ENCODE data around the gene N4BP2L2.

N4BP2L2 gene

GRCh38 chr13:32446220-32446619, 92.4 kb downstream of the N4BP2L2 start:
- Histone ChIP-seq H4K91ac (ENCODE audit: low read length) (no peak overlapping the region), H3K18ac (ENCODE audit: low read depth in 1 of 2, low read length in 2 of 2) (no peak overlapping the region), H3K36me3 (ENCODE audit: control insufficient read depth in 1 of 2, insufficient read depth in 2 of 2, low read depth in 1 of 2, low read length in 2 of 2) (peaks cover 0 to 58% of the 10 kb centered on the region in 2 experiments), H3K4me1 (ENCODE audit: control insufficient read depth, insufficient read depth, low read depth, low read length) (no peaks in the 10 kb centered on the region), H3K23ac (ENCODE audit: low read length in 2 of 2) (no peak overlapping the region), H3K79me1 (replicated peaks; ENCODE audit: low read length, poor library complexity, severe bottlenecking) (no peaks in the 10 kb centered on the region), H3K4me2 (ENCODE audit: low read length, poor library complexity, severe bottlenecking) (no peak overlapping the region), H3K27ac (ENCODE audit: low read length, poor library complexity, severe bottlenecking) (no peak overlapping the region), H2AK5ac (ENCODE audit: low read length, severe bottlenecking) (no peak overlapping the region), H3K4ac (ENCODE audit: low read depth in 1 of 2, low read length in 2 of 2) (no peak overlapping the region), H2BK15ac (ENCODE audit: low read depth, poor library complexity, severe bottlenecking) (no peak overlapping the region), H2AFZ (ENCODE audit: low read depth, low read length) (no peak overlapping the region), H3K9me3 (ENCODE audit: control insufficient read depth, low read length) (no peaks in the 10 kb centered on the region), H2BK12ac (ENCODE audit: low read length in 2 of 2) (no peak overlapping the region), H2BK5ac (ENCODE audit: low read depth, low read length, poor library complexity, severe bottlenecking) (no peak overlapping the region), H2BK120ac (ENCODE audit: low read depth, low read length) (no peak overlapping the region), H3K27me3 (ENCODE audit: control insufficient read depth in 1 of 2, insufficient read depth in 1 of 2, low read length in 2 of 2) (no peaks in the 10 kb centered on the region), H4K8ac (ENCODE audit: low read length) (no peak overlapping the region), H3K4me3 (ENCODE audit: insufficient read depth in 1 of 2, low read depth in 1 of 2, low read length in 2 of 2) (no peak overlapping the region), H3K14ac (ENCODE audit: low read length in 2 of 2) (no peak overlapping the region), H3K9ac (ENCODE audit: low read length) (no peak overlapping the region)
- no peak for DNase-seq
- WGBS = 96% methylated on average over 3 of the region's 3 CpGs

- Histone ChIP-seq H2BK15ac (ENCODE audit: low read depth, poor library complexity, severe bottlenecking) (no peak overlapping the region), H2BK5ac (ENCODE audit: low read depth, low read length, poor library complexity, severe bottlenecking) (no peak overlapping the region), H2BK120ac (ENCODE audit: low read depth, low read length) (no peak overlapping the region), H4K91ac (ENCODE audit: low read length) (no peak overlapping the region), H3K4me3 (ENCODE audit: insufficient read depth in 1 of 2, low read depth in 1 of 2, low read length in 2 of 2) (no peak overlapping the region), H4K8ac (ENCODE audit: low read length) (no peak overlapping the region), H2AK5ac (ENCODE audit: low read length, severe bottlenecking) (no peak overlapping the region), H3K14ac (ENCODE audit: low read length in 2 of 2) (no peak overlapping the region), H3K79me1 (replicated peaks; ENCODE audit: low read length, poor library complexity, severe bottlenecking) (no peaks in the 10 kb centered on the region), H3K4ac (ENCODE audit: low read depth in 1 of 2, low read length in 2 of 2) (no peak overlapping the region), H3K4me2 (ENCODE audit: low read length, poor library complexity, severe bottlenecking) (no peak overlapping the region), H3K27me3 (ENCODE audit: control insufficient read depth in 1 of 2, insufficient read depth in 1 of 2, low read length in 2 of 2) (no peaks in the 10 kb centered on the region), H3K9me3 (ENCODE audit: control insufficient read depth, low read length) (no peaks in the 10 kb centered on the region), H2AFZ (ENCODE audit: low read depth, low read length) (no peak overlapping the region), H3K27ac (ENCODE audit: low read length, poor library complexity, severe bottlenecking) (no peak overlapping the region), H2BK12ac (ENCODE audit: low read length in 2 of 2) (no peak overlapping the region), H3K23ac (ENCODE audit: low read length in 2 of 2) (no peak overlapping the region), H3K9ac (ENCODE audit: low read length) (no peak overlapping the region), H3K36me3 (ENCODE audit: control insufficient read depth in 1 of 2, insufficient read depth in 2 of 2, low read depth in 1 of 2, low read length in 2 of 2) (peaks cover 0 to 59% of the 10 kb centered on the region in 2 experiments), H3K4me1 (ENCODE audit: control insufficient read depth, insufficient read depth, low read depth, low read length) (no peaks in the 10 kb centered on the region), H3K18ac (ENCODE audit: low read depth in 1 of 2, low read length in 2 of 2) (no peak overlapping the region)
- WGBS = 91% methylated on average over 1 of the region's 2 CpGs
- DNase-seq = no peak
These were observed 93.1 kb downstream of the N4BP2L2 start for GRCh38 chr13:32445461-32445860.

- Histone ChIP-seq H2AK5ac (ENCODE audit: low read length, severe bottlenecking) (no peak overlapping the region), H3K27me3 (ENCODE audit: control insufficient read depth in 1 of 2, insufficient read depth in 1 of 2, low read length in 2 of 2) (no peaks in the 10 kb centered on the region), H2BK15ac (ENCODE audit: low read depth, poor library complexity, severe bottlenecking) (no peak overlapping the region), H2BK120ac (ENCODE audit: low read depth, low read length) (no peak overlapping the region), H3K9ac (ENCODE audit: low read length) (no peak overlapping the region), H4K91ac (ENCODE audit: low read length) (no peak overlapping the region), H3K4me1 (ENCODE audit: control insufficient read depth, insufficient read depth, low read depth, low read length) (no peaks in the 10 kb centered on the region), H3K36me3 (ENCODE audit: control insufficient read depth in 1 of 2, insufficient read depth in 2 of 2, low read depth in 1 of 2, low read length in 2 of 2) (peaks cover 0 to 74% of the 10 kb centered on the region in 2 experiments), H2BK12ac (ENCODE audit: low read length in 2 of 2) (no peak overlapping the region), H3K14ac (ENCODE audit: low read length in 2 of 2) (no peak overlapping the region), H3K18ac (ENCODE audit: low read depth in 1 of 2, low read length in 2 of 2) (no peak overlapping the region), H3K9me3 (ENCODE audit: control insufficient read depth, low read length) (no peaks in the 10 kb centered on the region), H3K23ac (ENCODE audit: low read length in 2 of 2) (no peak overlapping the region), H3K27ac (ENCODE audit: low read length, poor library complexity, severe bottlenecking) (no peak overlapping the region), H3K4me3 (ENCODE audit: insufficient read depth in 1 of 2, low read depth in 1 of 2, low read length in 2 of 2) (no peak overlapping the region), H2BK5ac (ENCODE audit: low read depth, low read length, poor library complexity, severe bottlenecking) (no peak overlapping the region), H2AFZ (ENCODE audit: low read depth, low read length) (no peak overlapping the region), H3K4ac (ENCODE audit: low read depth in 1 of 2, low read length in 2 of 2) (no peak overlapping the region), H3K79me1 (replicated peaks; ENCODE audit: low read length, poor library complexity, severe bottlenecking) (no peaks in the 10 kb centered on the region), H4K8ac (ENCODE audit: low read length) (no peak overlapping the region), H3K4me2 (ENCODE audit: low read length, poor library complexity, severe bottlenecking) (no peak overlapping the region)
- DNase-seq = peak; percentile 33
- 87% methylated on average over 2 of the region's 2 CpGs for WGBS
These were observed 95.5 kb downstream of the N4BP2L2 start for GRCh38 chr13:32443111-32443510.

- H3K9me3 ChIP-seq (ENCODE audit: control insufficient read depth, low read length) = no peaks in the 10 kb centered on the region
- no peak overlapping the region for H2AK5ac ChIP-seq (ENCODE audit: low read length, severe bottlenecking)
- no peaks in the 10 kb centered on the region for H3K4me1 ChIP-seq (ENCODE audit: control insufficient read depth, insufficient read depth, low read depth, low read length)
- no peak overlapping the region for H2BK15ac ChIP-seq (ENCODE audit: low read depth, poor library complexity, severe bottlenecking)
- H2BK12ac ChIP-seq (ENCODE audit: low read length in 2 of 2) = no peak overlapping the region
- no peak overlapping the region for H3K14ac ChIP-seq (ENCODE audit: low read length in 2 of 2)
- no peak overlapping the region for H3K23ac ChIP-seq (ENCODE audit: low read length in 2 of 2)
- H2BK120ac ChIP-seq (ENCODE audit: low read depth, low read length) = no peak overlapping the region
- H3K4me3 ChIP-seq (ENCODE audit: insufficient read depth in 1 of 2, low read depth in 1 of 2, low read length in 2 of 2) = no peak overlapping the region
- no peak overlapping the region for H4K91ac ChIP-seq (ENCODE audit: low read length)
- DNase-seq = no peak
- no peak overlapping the region for H3K9ac ChIP-seq (ENCODE audit: low read length)
- H3K4me2 ChIP-seq (ENCODE audit: low read length, poor library complexity, severe bottlenecking) = no peak overlapping the region
- peaks cover 0 to 74% of the 10 kb centered on the region in 2 experiments for H3K36me3 ChIP-seq (ENCODE audit: control insufficient read depth in 1 of 2, insufficient read depth in 2 of 2, low read depth in 1 of 2, low read length in 2 of 2)
- H3K27ac ChIP-seq (ENCODE audit: low read length, poor library complexity, severe bottlenecking) = no peak overlapping the region
- H3K27me3 ChIP-seq (ENCODE audit: control insufficient read depth in 1 of 2, insufficient read depth in 1 of 2, low read length in 2 of 2) = no peaks in the 10 kb centered on the region
- WGBS = 97% methylated on average over 4 of the region's 4 CpGs
- H2BK5ac ChIP-seq (ENCODE audit: low read depth, low read length, poor library complexity, severe bottlenecking) = no peak overlapping the region
- no peak overlapping the region for H3K4ac ChIP-seq (ENCODE audit: low read depth in 1 of 2, low read length in 2 of 2)
- no peak overlapping the region for H2AFZ ChIP-seq (ENCODE audit: low read depth, low read length)
- no peak overlapping the region for H4K8ac ChIP-seq (ENCODE audit: low read length)
- no peaks in the 10 kb centered on the region for H3K79me1 ChIP-seq (replicated peaks; ENCODE audit: low read length, poor library complexity, severe bottlenecking)
- H3K18ac ChIP-seq (ENCODE audit: low read depth in 1 of 2, low read length in 2 of 2) = no peak overlapping the region
These were observed 99.7 kb downstream of the N4BP2L2 start for GRCh38 chr13:32438871-32439270.

All from mesenchymal stem cell (in vitro differentiated cells and primary cell).